Limb (tissue), 2 donors: ENCODE data around the gene CCDC175.

Source experiments
- DNase-seq, 2 donors: peaks; one replicate each; pipeline ENCODE4 v3.0.0-alpha.2; 2016; ENCODE audit errors: extremely low spot score in 2 of 2

Gene CCDC175

DNA sequence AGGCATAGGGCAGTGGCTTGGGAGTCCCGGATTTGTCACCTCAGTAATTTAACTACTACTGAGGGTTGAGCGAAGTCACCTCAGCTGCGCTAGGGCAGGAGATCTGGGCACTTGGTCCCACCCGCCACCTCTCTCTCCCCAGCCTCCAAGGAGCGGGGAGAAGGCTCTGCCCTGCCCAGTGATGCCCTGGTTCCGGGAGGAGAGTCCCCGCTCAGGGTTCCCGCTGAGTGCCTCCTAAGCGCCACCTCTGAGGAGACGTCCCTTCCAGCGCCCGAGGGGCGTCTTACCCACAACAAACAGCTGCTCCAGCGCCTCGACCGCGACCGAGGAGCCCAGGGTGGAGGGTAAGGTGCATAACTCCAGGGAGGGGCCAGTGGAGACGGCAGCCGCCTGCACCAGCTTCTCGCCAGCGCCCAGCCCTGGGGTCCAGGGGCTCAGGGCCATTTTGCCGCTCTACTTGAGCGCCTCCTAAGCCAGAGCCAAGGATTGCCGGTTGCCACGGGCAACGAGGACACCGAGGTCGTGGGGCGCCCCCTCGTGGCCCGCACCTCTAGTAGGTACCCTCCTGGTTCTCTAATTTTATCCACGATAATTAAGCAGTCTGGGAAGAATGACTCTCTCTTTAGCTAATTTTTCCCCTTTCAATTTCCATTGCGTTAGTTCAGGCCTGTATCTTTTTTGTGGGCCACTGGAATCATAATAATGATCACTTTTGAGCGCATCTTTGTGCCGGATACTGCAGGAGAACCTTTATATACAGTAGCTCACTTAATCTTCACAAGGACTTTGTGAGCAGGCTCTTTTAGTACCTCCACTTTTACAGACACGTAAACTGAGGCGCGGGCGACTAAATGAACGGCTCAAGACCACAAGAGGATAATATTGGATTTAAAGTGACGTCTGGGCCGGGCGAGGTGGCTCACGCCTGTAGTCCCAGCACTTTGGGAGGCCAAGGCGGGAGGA lies at the start of gene CCDC175:
Gene CCDC175 (minus strand): TSS at position 481 of the 963 bp plus-strand sequence. CDS start 37 bp downstream, at position 444.
- DNase-seq: peak; percentile 72 to 86

DNA sequence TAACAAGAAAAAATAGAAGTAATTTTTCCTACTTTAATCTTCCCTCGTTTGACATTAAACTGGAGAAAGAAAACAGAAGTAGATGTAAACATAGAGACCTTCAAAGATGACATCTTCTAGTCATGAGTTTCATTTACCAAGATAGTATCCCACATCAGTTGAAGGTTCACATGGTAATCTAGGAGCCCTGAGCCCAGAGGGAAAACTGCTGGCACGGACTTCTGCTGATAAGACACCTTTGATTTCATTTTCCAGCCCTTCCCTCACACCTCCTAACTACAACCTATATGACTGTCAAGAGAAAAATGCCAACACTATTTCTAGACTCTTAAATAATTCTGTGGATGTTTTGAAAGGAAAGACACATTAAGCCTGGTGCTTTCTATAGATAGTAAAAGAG lies 46.0 kb upstream of the CCDC175 start:
- DNase-seq: no peak

DNA sequence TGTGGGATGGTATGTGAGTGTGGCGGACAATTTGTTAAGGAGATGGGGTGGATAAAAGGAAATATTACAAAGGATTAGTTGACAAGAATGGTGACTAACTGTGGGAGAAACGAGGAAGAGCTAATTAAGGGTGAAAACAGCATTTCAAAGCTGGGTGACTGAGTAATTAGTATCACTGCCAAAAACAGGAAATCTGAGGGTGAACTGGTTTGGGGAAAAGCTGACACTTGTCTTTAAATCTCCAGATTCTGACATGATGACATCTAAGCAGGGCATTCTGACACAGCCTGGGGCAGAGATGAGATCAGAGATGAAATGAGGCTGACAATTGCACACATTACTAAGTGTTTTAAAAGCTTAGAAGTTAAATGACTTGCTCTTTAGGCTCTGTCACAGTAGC lies 42.4 kb upstream of the CCDC175 start:
- no peak for DNase-seq

DNA sequence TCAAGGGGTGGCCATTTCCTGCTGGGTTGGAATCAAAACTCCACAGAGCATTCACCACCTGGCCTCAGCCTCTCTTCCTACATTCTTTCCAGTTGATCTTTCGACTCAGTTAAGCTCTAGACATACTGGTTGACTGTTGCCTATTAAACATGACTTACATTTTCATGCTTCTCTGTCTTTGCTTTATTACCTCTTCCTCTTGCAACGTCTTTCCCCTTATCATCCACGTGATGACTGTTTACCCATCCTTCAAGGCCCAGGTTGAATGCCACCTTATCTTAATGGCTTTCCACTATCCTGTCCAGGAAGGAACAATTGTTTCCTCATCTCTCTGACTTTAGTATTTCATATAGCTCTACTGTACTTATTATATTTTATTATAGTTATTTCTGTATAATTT lies 24.4 kb upstream of the CCDC175 start:
- DNase-seq: no peak

DNA sequence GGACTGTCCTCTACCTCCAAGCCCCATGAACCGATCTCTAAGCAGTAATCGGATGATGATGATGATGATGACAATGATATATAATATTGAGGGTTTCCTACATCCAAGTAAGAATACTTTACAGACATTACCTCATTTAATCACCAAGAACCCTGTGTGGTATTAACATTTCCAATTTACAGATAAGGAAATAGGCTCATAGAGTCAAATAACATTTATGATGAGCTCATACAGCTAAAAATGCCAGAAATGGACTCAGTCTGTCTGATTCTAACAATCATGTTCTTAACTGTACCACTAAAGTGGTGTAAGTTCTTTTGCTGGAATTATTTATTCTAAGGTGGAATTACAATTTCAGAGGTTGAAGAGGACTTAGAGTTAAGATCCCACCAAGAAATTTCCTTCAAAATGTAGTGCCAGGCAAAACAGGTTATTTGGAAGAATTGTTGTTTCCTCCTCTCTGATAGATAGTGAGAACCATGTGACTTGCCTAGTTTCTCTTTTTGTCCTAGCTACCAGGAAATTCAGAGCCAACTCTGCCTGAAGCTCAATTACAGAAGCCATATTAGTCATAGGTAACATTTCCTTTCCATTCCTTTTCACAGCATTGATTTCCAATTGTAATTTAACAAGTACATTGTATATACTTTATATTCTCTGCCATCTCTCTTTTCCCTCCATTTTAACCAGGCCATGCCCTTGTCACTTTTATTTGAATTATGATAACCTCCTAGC lies 23.8 kb upstream of the CCDC175 start:
- no peak for DNase-seq

DNA sequence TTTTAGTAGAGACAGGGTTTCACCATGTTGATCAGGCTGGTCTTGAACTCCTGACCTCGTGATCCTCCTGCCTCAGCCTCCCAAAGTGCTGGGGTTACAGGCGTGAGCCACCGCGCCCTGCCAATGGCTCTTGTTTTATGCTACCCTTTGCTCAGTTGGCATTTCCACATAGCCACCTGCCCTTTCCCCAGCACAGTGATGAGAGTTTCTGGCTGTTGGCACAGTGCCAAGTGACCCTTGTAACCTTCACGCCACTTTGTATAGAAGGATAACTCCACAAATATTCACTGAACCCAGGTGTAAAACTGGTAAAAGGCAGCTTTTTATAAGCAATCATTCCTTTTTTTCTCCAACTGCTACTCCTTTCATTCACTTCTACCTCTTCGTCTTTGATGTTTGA lies 18.5 kb upstream of the CCDC175 start:
- no peak for DNase-seq

DNA sequence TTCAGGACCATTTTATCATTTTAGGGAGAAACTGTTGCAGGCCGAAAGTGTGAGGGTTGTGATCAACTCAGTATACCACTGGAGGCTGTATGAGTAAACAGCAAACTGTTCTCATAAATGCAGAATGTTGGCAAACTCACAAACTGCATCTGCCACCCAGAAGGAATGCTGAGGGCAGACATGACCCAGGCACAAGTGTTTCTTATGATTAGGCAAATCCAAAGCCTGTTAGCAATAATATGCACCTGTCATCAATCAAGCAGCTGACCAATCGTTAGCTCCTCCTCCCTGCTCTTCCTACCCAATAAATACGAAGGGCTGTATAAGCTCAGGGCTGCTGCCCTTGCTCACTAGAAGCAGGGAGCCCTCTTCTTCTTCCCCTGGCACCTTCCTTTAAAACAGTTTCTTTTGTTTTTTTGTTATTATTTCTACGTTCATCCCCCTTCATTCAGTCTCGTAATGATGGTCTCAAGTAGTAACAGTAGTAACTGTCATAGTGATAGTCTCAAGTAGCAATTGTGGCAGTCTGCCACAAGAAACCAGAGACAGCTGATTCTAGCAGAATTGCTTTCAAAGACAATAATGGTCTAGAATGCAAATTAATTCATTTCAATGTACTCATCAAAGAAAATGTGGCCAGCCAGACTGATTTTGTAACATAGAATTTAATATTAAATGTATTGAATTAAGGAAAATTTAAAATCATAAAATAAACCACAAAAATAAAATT lies 15.2 kb upstream of the CCDC175 start:
- DNase-seq: no peak

DNA sequence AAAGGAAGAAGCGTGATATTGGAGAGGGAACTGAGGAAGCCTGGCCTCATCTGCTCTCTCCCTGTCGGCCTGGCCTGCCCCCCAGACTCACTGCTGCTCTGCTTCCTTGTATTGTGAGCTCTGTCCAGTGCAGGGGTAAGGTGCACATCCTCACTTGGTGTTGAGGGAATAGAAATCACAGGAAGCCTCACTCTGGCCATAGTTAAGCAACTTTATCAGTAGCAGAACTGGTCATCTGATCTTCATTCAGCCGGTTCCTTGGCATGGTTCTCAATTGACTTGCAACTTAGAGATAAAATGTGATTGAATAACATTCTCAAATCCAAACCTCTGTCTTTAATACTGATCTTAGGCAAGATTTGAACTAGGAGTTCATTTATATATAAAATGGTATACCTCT lies 11.5 kb upstream of the CCDC175 start:
- DNase-seq: no peak

DNA sequence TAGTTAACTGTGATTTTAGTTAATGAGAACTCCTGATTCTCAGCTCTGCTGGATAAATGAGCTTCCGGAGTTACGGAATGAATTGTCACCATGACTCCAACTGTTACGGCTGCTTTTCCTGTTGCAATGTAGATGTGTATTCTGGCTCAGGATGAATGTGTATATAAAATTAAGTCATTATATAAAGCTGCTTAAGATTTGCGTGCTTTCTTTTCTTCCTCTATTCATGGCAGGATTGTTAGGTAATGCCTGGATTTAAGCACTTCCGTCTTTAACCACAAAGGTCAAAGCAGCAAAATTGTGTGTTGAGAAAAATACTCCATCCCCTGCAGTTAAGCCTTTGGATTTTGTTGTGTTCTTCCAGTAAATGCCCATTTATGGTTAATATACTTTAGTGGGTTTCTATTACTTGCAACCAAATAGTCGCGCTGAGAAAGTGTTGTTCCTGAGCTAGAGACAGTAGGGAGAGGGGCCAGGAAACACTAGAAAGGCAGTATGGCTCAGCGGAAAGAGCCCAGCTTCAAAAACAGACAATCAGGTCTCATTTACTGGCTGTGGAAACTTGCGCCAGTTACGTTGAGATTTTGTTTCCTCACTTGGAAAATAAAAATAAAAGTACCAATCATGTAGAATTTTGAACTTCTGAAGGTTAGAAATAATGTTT lies 9.4 kb upstream of the CCDC175 start:
- DNase-seq: no peak

DNA sequence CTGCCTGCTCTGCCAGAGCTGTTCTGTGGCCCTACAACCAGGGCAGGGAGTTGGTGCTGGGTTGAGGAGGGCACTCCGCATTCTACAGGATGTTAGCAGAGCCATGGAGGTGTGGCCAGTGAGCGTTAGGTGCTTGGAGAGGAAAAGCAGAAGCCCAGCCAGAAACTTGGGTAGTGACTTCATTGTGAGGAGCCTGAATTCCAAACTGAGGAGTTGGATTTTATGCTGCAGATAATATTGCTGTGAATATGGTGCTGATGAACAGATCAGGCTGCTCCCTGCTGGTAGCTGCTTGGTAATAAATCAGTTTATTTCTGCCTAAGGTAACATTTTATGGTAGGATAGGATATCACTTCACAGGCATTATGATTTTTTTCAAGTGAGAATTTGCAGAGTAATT lies 7.1 kb upstream of the CCDC175 start:
- DNase-seq: peak in 1 of 2 donors; percentile 13

DNA sequence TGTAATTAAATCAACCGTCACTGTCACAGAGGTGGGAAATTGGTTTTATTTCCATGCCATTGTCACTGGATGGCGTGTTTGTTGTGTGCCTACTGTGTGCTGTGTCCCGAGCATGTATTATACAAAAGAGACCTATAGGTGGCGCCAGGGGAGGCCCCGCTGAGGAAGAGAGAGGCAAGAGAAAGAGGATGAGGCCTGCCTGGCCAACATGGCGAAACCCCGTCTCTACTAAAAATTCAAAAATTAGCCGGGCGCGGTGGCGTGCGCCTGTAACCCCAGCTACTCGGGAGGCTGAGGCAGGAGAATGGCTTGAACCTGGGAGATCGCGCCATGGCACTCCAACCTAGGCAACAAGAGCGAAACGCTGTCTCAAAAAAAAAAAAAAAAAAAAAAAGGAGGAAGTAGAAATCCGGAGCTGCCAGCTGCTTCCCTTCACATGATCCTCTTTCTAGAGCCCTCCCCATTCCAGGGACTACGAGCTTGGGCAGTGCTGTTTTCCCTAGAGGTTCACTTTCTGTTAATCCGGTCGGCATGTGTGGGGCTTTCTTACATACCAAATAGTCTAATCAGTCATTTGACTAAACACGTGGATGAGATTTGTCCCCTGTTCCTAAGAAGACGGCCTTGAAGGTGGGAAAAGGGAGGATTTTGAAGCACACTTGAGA lies 6.4 kb upstream of the CCDC175 start:
- no peak for DNase-seq

DNA sequence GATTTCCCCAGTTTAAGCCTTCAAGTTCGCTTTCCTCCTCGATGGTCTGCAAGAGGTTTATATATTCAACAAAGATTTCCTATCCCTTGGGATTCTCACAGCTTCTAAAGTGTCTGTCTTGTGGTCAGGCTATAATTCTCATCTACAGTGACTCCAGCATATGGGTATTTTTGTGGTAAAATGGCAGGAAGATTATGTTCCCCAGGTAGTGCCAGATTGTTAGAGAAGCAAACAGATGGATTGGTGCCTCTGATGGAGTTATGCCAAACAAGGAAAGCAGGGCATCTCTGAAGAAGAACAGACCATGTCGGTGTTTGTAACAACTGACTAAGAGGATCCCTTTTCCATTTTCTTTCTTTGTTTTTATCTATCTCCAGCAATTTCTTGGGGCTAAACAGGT lies 5.5 kb upstream of the CCDC175 start:
- DNase-seq: no peak

DNA sequence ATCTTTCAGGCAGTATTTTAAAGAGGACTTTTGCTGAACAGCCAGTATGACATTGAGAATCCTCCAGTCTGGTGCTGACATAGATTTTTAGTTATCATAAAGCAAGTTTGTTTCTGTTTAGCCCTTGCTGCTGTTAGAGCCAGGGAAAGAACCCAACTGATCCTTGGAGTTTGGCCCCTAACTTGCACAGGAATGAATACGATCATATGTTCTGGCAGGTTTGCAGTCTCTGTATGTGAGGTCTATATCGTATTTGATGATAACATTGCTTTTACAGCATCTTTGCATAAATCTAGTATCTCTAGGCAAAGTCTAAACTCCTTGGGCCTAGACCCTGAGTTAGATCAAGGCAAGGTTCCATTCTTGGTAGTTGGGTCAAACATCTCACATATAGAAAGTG lies 4.3 kb upstream of the CCDC175 start:
- DNase-seq: no peak

DNA sequence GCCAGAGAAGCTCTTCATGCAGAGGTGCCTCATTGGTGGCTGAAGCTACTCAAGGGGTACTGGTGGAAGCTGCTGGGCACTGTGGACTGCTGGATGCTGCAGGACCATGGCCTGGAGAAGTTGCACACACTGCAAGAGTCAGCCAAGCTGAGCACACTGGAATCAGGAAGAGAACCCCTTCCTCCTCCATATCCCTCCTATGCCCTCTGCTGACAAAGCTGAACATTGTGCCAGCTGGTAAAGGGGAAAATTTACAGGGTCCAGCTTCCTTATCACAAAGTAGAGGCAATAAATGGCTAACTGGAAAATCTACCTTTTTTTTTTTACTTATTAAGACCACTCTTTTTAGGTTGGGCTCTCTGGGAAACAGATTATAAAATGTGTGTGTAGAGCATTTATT lies 6.5 kb downstream of the CCDC175 start:
- DNase-seq: no peak

DNA sequence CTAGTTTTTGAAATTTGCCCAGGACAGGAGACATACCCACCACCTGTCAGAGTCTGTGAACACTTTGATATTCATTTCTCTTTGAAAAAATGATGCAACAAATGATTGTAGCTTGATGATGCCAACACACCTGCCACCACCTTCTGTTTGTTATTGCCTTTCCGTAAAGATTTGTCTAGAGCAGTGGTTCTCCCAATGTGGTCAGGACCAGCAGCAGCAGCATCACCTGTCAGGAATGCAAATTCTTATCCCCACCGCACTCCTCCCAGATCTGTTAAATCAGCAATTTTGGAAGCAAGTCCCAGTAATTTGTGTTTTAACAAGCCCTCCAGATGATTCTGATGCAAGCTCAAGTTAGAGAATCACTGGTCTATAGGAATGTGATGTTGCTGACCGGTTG lies 9.9 kb downstream of the CCDC175 start:
- DNase-seq: no peak

DNA sequence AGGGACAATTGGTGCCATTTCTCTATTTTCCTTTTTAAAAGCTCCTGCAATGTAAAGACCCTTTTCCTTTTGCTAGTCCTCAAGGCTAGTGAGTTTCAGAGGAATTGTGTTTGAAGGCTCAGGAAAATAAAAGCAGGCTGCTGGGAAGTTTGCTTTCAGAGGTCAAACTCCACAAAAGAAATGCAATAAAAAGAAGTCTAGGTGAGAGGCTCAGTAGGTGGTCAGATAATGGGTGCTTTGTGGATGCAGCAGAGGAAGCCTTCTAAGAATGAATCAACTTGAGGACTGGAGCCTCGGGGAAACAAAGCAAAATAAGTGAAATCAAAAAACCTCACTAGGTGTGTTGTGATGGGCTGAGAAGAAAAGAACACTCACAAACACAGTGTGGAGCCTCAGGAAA lies 10.3 kb downstream of the CCDC175 start:
- DNase-seq: no peak

DNA sequence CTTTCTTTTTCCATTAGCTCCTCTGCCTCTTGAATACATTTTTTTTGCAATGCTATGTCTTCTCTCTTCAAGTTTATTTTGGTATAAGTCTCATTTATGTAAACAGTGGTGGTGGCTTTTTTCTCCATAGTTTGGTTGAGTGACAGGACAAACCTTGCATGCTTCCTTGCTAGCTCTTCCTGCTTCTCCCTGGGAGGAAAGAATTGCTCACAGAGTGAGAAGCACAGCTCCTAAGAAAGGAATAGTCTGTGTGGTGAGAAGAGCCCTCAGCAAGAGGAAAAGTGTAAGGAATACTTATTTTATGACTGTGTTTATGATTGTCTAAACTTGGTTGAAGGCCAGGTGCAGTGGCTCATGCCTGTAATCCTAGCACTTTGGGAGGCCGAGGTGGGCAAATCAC lies 11.5 kb downstream of the CCDC175 start:
- no peak for DNase-seq

DNA sequence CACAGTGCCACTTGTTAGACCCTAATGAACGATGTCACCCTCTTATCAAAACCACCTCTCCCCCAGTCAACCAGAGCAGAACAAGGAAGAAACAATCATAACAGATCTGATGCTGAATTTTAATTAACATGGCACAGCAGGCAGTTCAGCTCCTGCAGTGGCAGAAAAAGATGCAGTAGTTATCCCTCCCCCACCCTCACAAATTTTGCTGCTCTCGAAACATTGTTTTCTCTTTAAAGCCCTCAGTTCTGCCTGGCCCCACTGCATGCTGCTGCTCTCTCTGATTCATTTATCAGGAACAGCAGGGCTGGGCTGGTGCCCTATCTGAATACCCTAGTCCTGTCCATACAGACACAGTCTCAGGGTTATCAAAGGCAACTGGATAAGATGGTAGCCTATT lies 12.2 kb downstream of the CCDC175 start:
- no peak for DNase-seq

DNA sequence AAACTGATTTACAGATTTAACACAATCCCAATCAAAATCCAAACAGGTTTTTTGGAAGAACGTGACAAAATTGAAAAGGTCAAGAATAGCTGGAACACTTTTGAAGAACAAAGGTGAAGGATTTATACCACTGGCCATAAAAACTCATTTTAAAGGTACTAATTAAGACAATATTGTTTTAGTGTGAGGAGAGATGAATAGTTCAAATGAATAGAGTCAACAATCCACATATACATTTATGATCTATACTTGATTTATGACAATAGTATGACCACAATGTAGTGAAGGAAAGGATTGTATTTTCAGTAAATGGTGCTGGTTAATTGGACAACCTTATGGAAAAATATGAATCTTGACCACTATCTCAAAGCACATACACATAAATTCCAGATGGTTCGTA lies 29.3 kb downstream of the CCDC175 start:
- DNase-seq: no peak

DNA sequence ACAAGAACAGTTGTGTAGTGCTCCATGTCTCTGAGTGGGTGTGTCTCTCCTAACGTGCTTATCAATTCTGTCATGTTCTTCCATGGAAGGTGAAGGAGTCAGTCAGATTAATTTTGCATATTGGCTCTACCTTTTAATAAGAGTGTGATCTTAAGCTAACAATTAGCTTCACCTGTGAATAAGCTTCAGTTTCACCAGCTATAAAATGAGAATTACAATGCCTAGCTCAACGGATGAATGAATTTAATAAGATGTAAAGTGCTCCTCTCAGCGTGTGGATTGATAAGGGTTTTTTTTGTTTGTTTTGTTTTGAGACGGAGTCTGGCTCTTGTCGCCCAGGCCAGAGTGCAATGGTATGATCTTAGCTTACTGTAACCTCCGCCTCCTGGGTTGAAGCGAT lies 32.7 kb downstream of the CCDC175 start:
- no peak for DNase-seq

DNA sequence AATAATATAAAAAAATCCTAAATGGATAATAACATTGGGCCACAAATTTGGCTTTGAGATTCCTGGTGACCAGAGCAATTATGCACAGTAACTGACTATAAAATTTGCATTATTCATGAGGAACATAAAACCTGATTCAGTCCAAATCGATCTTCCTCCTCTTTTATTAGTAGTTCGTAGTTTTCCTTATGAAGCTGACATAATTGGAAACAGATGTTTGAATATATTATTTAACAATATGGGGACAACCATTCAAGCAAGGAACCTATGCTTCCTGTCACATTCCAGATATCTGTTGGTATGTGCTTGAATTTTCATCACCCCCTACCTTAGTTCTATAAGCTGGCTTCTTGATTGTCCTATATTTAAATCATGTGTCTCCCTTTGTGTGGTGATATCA lies 34.9 kb downstream of the CCDC175 start:
- DNase-seq: no peak
